NT2/D1 (cell line): ENCODE measurements around the gene SRGAP1.
"Not testable (repeated sequence)": the region's sequence is repeated elsewhere in the genome, so short reads cannot be mapped to it uniquely, and the experiment has no call there.

Experiments
- DNase-seq: peaks from one replicate; pipeline ENCODE4 v3.0.0-alpha.2; 2011; ENCODE audit warnings: low read depth, low spot score
- H3K27me3 ChIP-seq: 2 replicates; pipeline ENCODE4 v1.6.0; 2011; ENCODE audit warnings: mild to moderate bottlenecking; ENCODE audit not compliant: insufficient read length, insufficient read depth
- H3K36me3 ChIP-seq: 2 replicates; pipeline ENCODE4 v1.6.1; 2011; ENCODE audit warnings: mild to moderate bottlenecking, low read length, mixed read lengths; ENCODE audit not compliant: insufficient read depth, insufficient read length
- H3K4me1 ChIP-seq: 2 replicates; pipeline ENCODE4 v1.5.1; 2011; ENCODE audit not compliant: insufficient read depth, insufficient read length
- H3K4me3 ChIP-seq: 2 replicates; pipeline ENCODE4 v1.5.1; 2011; ENCODE audit warnings: low read depth; ENCODE audit not compliant: insufficient read length
- H3K9ac ChIP-seq: 2 replicates; pipeline ENCODE4 v1.6.0; 2011; ENCODE audit warnings: low read depth; ENCODE audit not compliant: insufficient read length
- H3K9me3 ChIP-seq: 2 replicates; pipeline ENCODE4 v1.5.1; 2011; ENCODE audit warnings: mild to moderate bottlenecking, low read length; ENCODE audit not compliant: insufficient read depth
- SUZ12 ChIP-seq: IDR thresholded peaks from 2 replicates; pipeline ENCODE4 v1.6.1; 2011; ENCODE audit not compliant: insufficient read length, insufficient read depth; ENCODE audit errors: extremely low read depth
- YY1 ChIP-seq: IDR thresholded peaks from 2 replicates; pipeline ENCODE4 v1.6.1; 2011; ENCODE audit not compliant: insufficient read length, insufficient read depth
- ZNF274 ChIP-seq: IDR thresholded peaks from 2 replicates; pipeline ENCODE4 v1.6.1; 2011; ENCODE audit warnings: mild to moderate bottlenecking, low read depth, low read length

Gene SRGAP1

DNA sequence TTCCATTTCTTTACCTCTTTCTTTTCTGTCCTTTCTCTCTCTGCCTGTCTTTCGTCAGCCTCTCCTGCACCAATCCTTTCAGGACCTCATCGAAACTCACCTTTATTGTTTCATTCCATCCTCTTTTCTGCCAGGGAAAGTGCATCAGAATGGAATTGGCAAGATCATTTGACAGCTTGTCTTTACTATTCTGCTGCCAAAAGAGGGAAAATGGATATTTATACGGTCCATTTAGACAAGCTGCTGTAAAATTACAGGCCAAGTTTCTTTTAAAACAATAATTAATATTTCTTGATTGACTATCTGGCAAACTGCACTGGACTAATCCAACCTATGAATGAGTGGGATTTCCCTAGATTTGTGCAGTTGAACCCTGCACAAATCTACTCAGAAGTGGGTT lies 7.6 kb upstream of the SRGAP1 start:
- no peaks in the 10 kb centered on the region for H3K36me3 ChIP-seq
- no peaks in the 10 kb centered on the region for H3K4me1 ChIP-seq
- H3K4me3 ChIP-seq = no peak overlapping the region
- DNase-seq = no peak
- H3K27me3 ChIP-seq = no peaks in the 10 kb centered on the region
- TF ChIP-seq YY1 = no peak
- TF ChIP-seq SUZ12 = no peak
- TF ChIP-seq ZNF274 = no peak
- H3K9ac ChIP-seq = no peak overlapping the region
- no peaks in the 10 kb centered on the region for H3K9me3 ChIP-seq

GRCh38 chr12:63838411-63838810 lies 6.1 kb upstream of the SRGAP1 start:
- Histone ChIP-seq H3K9me3 (no peaks in the 10 kb centered on the region), H3K9ac (no peak overlapping the region), H3K27me3 (no peaks in the 10 kb centered on the region), H3K36me3 (no peaks in the 10 kb centered on the region), H3K4me3 (no peak overlapping the region), H3K4me1 (no peaks in the 10 kb centered on the region)
- TF ChIP-seq ZNF274 (no peak), SUZ12 (no peak), YY1 (no peak)
- DNase-seq = no peak

- no peaks in the 10 kb centered on the region for H3K36me3 ChIP-seq
- no peak for TF ChIP-seq YY1
- TF ChIP-seq SUZ12 = no peak
- no peak for TF ChIP-seq ZNF274
Measured at GRCh38 chr12:63841011-63841410, 3.5 kb upstream of the SRGAP1 start.

DNA sequence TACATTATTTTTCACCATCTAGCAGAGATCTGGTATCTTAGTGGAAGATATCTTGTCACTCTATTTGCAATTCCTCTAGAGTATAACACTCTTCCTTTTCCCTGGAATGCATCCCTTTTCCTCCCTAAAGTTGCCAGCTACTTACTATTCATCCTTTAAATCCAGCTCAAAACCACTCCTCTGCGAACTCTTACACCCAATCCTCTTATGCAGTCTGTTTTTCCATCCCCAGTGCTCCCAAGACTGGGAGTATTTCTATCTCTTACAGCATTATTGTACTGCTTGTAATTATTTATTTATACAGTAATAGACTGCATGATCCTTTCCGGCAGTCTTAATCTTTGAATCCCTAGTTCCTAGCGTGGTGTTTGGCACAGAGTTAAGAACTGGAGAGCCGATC lies 2.9 kb upstream of the SRGAP1 start:
- Histone ChIP-seq H3K36me3 (no peaks in the 10 kb centered on the region), H3K4me3 (no peak overlapping the region), H3K27me3 (peaks cover 4% of the 10 kb centered on the region), H3K4me1 (no peaks in the 10 kb centered on the region), H3K9ac (no peak overlapping the region), H3K9me3 (no peaks in the 10 kb centered on the region)
- no peak for DNase-seq
- TF ChIP-seq SUZ12 (no peak), ZNF274 (no peak)

More at GRCh38 chr12:63841011-63841410, 3.5 kb upstream of the SRGAP1 start:
- no peak overlapping the region for H3K4me3 ChIP-seq
- DNase-seq = no peak
- H3K4me1 ChIP-seq = no peaks in the 10 kb centered on the region
- peaks cover 4% of the 10 kb centered on the region for H3K27me3 ChIP-seq
- H3K9me3 ChIP-seq = no peaks in the 10 kb centered on the region
- no peak overlapping the region for H3K9ac ChIP-seq

- not testable (repeated sequence) for H3K9me3 ChIP-seq, DNase-seq, H3K4me3 ChIP-seq, H3K9ac ChIP-seq, H3K36me3 ChIP-seq, H3K27me3 ChIP-seq, H3K4me1 ChIP-seq
Measured at GRCh38 chr12:63842750-63843149, 1.8 kb upstream of the SRGAP1 start.

DNA sequence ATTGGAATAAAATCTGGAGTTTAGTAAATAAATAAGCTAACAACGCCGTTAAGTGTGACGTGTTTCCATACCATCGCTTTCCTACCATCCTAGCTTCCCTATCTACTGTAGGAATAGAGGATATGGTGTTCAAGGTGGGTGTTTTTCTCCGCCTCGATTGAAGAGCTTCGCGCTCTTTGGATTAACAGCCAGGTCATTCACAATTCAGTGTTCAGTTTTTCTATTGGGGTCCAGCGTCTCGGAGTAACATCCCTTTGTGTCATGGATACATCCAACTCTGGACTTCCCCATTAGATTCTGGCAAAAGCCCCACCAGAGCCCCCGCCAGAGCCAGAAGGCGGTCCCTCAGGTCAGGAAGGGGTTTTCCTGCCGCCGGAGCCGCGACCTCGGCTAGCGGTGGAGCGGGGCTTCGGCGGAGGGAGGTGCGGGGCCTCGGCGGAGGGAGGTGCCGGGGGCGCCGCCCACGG lies 1.2 kb upstream of the SRGAP1 start:
- Histone ChIP-seq H3K27me3 (peaks cover 4% of the 10 kb centered on the region), H3K9me3 (no peaks in the 10 kb centered on the region), H3K4me3 (peak overlapping the region; percentile 85), H3K4me1 (no peaks in the 10 kb centered on the region), H3K36me3 (no peaks in the 10 kb centered on the region), H3K9ac (peak overlapping the region; percentile 7)
- TF ChIP-seq YY1 = no peak
- TF ChIP-seq SUZ12 = no peak
- no peak for TF ChIP-seq ZNF274
- no peak for DNase-seq

- Histone ChIP-seq H3K36me3 (no peaks in the 10 kb centered on the region), H3K4me1 (no peaks in the 10 kb centered on the region), H3K27me3 (peaks cover 4% of the 10 kb centered on the region), H3K9ac (peak overlapping the region; percentile 62), H3K9me3 (no peaks in the 10 kb centered on the region), H3K4me3 (peak overlapping the region; percentile 85)
- TF ChIP-seq ZNF274 (no peak), YY1 (no peak), SUZ12 (no peak)
- DNase-seq = peak; percentile 87
Measured at GRCh38 chr12:63843721-63844390, 644 bp upstream of the SRGAP1 start.

GRCh38 chr12:63845726-63846125 lies 1.2 kb downstream of the SRGAP1 start:
- TF ChIP-seq YY1 (no peak), SUZ12 (no peak), ZNF274 (no peak)
- peaks cover 4% of the 10 kb centered on the region for H3K27me3 ChIP-seq
- H3K4me3 ChIP-seq = no peak overlapping the region

More at GRCh38 chr12:63845726-63846125, 1.2 kb downstream of the SRGAP1 start:
- no peaks in the 10 kb centered on the region for H3K9me3 ChIP-seq
- H3K4me1 ChIP-seq = no peaks in the 10 kb centered on the region
- H3K36me3 ChIP-seq = no peaks in the 10 kb centered on the region
- H3K9ac ChIP-seq = no peak overlapping the region
- DNase-seq = no peak
